HCT116 (cell line): Measurements from ENCODE around the gene ADGRB3.

Experiments
- FOSL1 ChIP-seq: IDR thresholded peaks from 2 replicates; pipeline ENCODE4 v1.6.1; 2012; ENCODE audit warnings: low read depth
- POLR2A ChIP-seq: IDR thresholded peaks from 2 replicates; pipeline ENCODE4 v1.7.0; 2011; ENCODE audit warnings: borderline replicate concordance; ENCODE audit not compliant: insufficient read depth, insufficient read length; ENCODE audit errors: extremely low read depth
- POLR2AphosphoS5 ChIP-seq: IDR thresholded peaks from 2 replicates; pipeline ENCODE4 v1.6.1; 2011; ENCODE audit warnings: mild to moderate bottlenecking, low read depth, low read length, moderate library complexity
- TF ChIP-seq, protein P1 (sequence below), 3 experiments: fragments of 200-600 bp in 1 of 3; sonication (generic) in 1 of 3; IDR thresholded peaks in 2 of 3; conservative IDR thresholded peaks in 1 of 3; 2 replicates each; pipeline ENCODE4 v1.5.1; 2012 to 2017; ENCODE audit warnings: low read depth in 2 of 3, low read length in 2 of 3, antibody characterized with exemption in 1 of 3, borderline replicate concordance in 1 of 3, control low read depth in 1 of 3, mild to moderate bottlenecking in 1 of 3, mixed read lengths in 1 of 3, mixed run types in 1 of 3, moderate library complexity in 1 of 3; ENCODE audit not compliant: insufficient read depth in 1 of 3

DNA sequence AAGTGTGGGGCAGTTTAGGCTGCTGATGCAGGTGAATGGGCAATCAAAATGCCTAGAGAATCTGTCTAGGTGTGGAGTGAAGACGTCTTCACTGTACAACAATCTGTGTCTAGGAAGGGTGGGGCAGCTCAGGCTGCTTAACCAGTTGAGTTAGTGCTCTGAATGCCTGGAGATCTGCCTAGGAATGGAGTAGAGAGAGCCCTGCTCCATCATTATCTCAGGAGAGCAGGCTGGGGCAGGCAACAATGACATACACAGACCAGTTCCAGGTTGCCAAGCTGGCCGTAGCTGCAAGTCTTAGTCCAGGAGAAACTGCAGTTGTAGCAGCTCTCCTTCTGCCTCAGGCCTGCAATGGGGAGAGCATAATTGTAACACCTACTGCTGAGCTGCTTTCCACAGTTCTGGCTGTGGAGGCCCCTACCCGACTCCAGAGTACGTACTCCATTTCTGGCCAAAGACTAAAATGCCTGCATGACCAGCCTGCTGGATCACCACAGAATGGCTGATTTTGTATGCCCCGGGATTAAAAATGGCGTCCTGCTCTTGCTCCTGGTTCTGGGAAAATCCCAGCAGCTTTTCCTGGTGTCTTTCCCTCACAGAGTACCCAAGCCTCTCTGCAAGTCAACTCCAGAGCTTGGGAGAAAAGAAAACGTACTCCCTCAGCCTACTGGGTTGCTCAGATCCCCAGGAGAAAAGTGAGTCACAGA is 545.4 kb downstream of the ADGRB3 start:
- TF ChIP-seq, protein P1, sequence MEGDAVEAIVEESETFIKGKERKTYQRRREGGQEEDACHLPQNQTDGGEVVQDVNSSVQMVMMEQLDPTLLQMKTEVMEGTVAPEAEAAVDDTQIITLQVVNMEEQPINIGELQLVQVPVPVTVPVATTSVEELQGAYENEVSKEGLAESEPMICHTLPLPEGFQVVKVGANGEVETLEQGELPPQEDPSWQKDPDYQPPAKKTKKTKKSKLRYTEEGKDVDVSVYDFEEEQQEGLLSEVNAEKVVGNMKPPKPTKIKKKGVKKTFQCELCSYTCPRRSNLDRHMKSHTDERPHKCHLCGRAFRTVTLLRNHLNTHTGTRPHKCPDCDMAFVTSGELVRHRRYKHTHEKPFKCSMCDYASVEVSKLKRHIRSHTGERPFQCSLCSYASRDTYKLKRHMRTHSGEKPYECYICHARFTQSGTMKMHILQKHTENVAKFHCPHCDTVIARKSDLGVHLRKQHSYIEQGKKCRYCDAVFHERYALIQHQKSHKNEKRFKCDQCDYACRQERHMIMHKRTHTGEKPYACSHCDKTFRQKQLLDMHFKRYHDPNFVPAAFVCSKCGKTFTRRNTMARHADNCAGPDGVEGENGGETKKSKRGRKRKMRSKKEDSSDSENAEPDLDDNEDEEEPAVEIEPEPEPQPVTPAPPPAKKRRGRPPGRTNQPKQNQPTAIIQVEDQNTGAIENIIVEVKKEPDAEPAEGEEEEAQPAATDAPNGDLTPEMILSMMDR (IDR thresholded peaks at IDR 0.05 in 2 of 3, conservative IDR thresholded peaks at IDR 0.05 in 1 of 3; ENCODE audit: borderline replicate concordance in 1 of 3, insufficient read depth in 1 of 3, low read depth in 2 of 3, low read length in 2 of 3), result no peak
- TF ChIP-seq POLR2A (no peak), POLR2AphosphoS5 (no peak), FOSL1 (no peak)
